CD4-positive, alpha-beta T cell treated with Interleukin-12 subunit alpha and Interleukin-12 subunit beta, for 1 hour (primary cell): ENCODE data around the gene TMEM219.
"Not testable (repeated sequence)": the region's sequence is repeated elsewhere in the genome, so short reads cannot be mapped to it uniquely, and the experiment has no call there.

Experiments
- DNase-seq: peaks from one replicate; pipeline ENCODE4 v3.0.0-alpha.2; 2020

Gene TMEM219

DNA sequence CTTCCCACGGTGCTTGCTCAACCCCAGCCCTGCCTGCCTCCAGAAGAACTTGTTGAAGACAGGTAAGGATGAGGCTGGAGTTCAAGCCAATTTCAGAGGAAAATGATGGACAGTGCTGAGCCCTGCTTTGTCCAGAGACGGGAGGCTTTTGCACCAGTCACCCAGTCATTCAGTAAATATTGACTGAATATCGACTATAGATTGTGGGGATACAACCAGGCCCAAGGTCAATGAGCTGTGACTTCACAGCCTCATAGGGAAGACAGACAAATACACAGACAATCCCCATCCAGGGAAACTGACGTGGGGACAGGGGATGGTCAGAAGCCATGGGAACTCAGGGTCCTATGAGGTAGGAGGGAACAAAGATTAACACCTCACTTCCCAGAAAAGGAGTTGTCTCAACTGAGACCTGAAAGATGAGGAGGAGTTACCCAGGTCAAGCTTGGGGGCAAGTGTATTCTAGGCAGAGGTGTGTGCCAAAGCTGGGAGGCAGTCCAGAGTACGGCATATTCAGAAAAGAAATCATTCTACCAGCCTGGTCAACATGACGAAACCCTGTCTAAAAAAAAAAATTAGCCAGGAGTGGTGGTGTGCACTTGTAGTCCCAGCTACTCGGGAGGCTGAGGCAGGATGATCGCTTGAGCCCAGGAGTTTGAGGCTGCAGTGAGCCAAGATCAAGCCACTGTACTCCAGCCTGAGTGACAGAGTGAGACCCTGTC is 54.8 kb downstream of the TMEM219 start:
- no peak for DNase-seq

DNA sequence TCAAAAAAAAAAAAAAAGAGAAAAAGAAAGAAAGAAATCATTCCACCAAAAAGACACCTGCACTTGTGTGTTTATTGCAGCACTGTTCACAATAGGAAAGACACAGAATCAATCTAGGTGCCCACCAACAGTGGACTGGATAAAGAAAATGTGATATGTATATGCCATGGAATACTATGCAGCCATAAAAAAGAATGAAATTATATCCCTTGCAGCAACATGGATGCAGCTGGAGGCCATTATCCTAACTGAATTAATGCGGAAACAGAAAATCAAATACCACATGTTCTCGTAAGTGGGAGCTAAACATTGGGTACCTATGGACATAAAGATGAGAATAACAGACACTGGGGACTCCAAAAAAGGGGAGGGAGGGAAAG is 55.4 kb downstream of the TMEM219 start:
- no peak for DNase-seq

DNA sequence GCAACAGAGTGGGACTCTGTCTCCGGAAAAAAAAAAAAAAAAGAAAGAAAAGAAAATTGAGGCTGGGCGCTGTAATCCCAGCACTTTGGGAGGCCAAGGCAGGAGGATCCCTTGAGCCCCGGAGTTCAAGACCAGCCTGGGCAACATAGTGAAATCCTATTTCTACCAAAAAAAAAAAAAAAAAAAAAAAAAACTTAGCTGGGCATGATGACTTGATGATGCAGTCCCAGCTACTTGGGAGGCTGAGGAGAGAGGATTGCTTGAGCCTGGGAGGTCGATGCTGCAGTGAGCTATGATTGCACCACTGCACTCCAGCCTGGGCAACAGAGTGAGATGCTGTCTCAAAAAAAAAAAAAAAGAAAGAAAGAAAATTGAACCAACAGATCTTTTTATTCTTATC is 56.1 kb downstream of the TMEM219 start:
- not testable (repeated sequence) for DNase-seq

DNA sequence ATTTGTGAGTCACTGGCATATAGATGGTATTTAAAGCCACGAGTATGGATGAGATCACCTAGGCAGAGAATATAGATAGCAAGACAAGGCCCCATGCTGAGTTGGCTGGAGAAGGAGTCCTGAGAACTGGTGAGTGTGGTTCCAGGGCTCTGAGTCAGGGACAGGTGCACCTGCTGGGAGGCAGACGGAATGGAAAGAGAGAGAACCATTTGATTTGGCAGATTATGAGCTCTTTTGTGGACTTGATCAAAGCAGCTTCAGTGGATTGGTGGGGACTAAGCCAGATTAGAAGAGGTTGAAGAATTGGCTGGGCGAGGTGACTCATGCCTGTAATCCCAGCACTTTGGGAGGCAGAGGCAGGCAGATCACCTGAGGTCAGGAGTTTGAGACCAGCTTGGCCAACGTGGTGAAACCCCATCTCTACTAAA is 56.9 kb downstream of the TMEM219 start:
- no peak for DNase-seq
